DND-41 (cell line): ENCODE results near the gene FERD3L.

Experiments used
- ATAC-seq: fragments of 200-7000 bp; cut with Tn5 transposase; 3 replicates; pipeline ENCODE4 v1.9.1; 2021; ENCODE audit warnings: low read depth; ENCODE audit not compliant: insufficient read depth
- DNase-seq: peaks from one replicate; pipeline ENCODE4 v3.0.0-alpha.2; 2020
- H2AFZ ChIP-seq: 2 replicates; pipeline ENCODE4 v1.6.0; 2012; ENCODE audit warnings: low read depth, low read length
- H3K27ac ChIP-seq: 2 replicates; pipeline ENCODE4 v1.5.1; 2012; ENCODE audit warnings: low read length, inconsistent platforms
- H3K27me3 ChIP-seq: fragments of 200-600 bp; sonication (generic); 2 replicates; pipeline ENCODE4 v1.6.0; 2012; ENCODE audit warnings: low read length, mild to moderate bottlenecking, inconsistent platforms; ENCODE audit not compliant: insufficient read depth, poor library complexity
- H3K36me3 ChIP-seq: 2 replicates; pipeline ENCODE4 v1.5.1; 2012; ENCODE audit warnings: low read length, inconsistent platforms; ENCODE audit not compliant: insufficient read depth
- H3K4me1 ChIP-seq: 2 replicates; pipeline ENCODE4 v1.5.1; 2012; ENCODE audit warnings: mild to moderate bottlenecking, low read length; ENCODE audit not compliant: insufficient read depth
- H3K4me2 ChIP-seq: 2 replicates; pipeline ENCODE4 v1.6.0; 2012; ENCODE audit warnings: mild to moderate bottlenecking, moderate library complexity, low read length, inconsistent platforms; ENCODE audit not compliant: insufficient read depth
- H3K4me3 ChIP-seq, 2 experiments: fragments of 200-600 bp in 1 of 2; shearing (Covaris generic) in 1 of 2; 2 replicates each; pipeline ENCODE4 v1.5.1; 2012 to 2016; ENCODE audit warnings: inconsistent platforms in 2 of 2, low read length in 2 of 2, mild to moderate bottlenecking in 2 of 2, low read depth in 1 of 2, moderate library complexity in 1 of 2
- H3K79me2 ChIP-seq: 2 replicates; pipeline ENCODE4 v1.6.0; 2012; ENCODE audit warnings: low read length, inconsistent platforms; ENCODE audit not compliant: insufficient read depth
- H3K9ac ChIP-seq: 2 replicates; pipeline ENCODE4 v1.6.0; 2012; ENCODE audit warnings: low read depth, mild to moderate bottlenecking, inconsistent platforms, low read length, moderate library complexity
- H3K9me3 ChIP-seq: 2 replicates; pipeline ENCODE4 v1.5.1; 2012; ENCODE audit warnings: low read length, moderate library complexity, mild to moderate bottlenecking, inconsistent platforms; ENCODE audit not compliant: insufficient read depth, severe bottlenecking
- H4K20me1 ChIP-seq: 2 replicates; pipeline ENCODE4 v1.6.0; 2012; ENCODE audit warnings: low read length; ENCODE audit not compliant: insufficient read depth
- EZH2 ChIP-seq: IDR thresholded peaks from 3 replicates; pipeline ENCODE4 v1.6.1; 2012; ENCODE audit warnings: borderline replicate concordance, low read depth, mild to moderate bottlenecking, moderate library complexity, low read length, inconsistent platforms; ENCODE audit not compliant: severe bottlenecking
- TF ChIP-seq, protein P1 (sequence below): IDR thresholded peaks from 2 replicates; pipeline ENCODE4 v1.5.1; 2012; ENCODE audit warnings: borderline replicate concordance, low read length, moderate library complexity, mild to moderate bottlenecking; ENCODE audit not compliant: poor library complexity, severe bottlenecking; ENCODE audit errors: extremely low read depth

FERD3L gene

DNA sequence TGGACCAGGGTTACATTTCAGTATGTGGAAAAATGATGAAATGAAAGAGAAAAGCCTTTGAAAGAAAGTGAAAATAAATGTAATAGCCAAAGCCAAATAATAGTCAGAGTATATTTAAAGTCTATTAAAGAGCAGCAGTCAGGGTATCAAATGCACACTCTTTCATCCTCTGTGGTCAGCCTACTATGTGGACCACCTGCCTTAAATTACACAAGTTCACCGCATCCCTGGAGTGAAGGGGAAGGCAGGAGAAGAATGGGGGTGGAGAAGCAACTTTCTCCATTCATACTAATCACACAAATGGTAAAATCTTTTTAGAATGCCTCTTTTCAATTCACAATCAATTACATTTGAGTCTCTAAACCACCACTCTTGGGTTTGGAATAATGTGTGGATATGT is 43.7 kb downstream of the FERD3L start:
- H3K36me3 ChIP-seq: no peaks in the 10 kb centered on the region
- H3K4me1 ChIP-seq: no peaks in the 10 kb centered on the region
- ATAC-seq (no peak), DNase-seq (no peak)
- H2AFZ ChIP-seq: no peak overlapping the region
- no peak overlapping the region for H3K27ac ChIP-seq
- no peak overlapping the region for H3K4me3 ChIP-seq
- no peak overlapping the region for H3K4me2 ChIP-seq
- H3K27me3 ChIP-seq: no peaks in the 10 kb centered on the region
- TF ChIP-seq, protein P1, sequence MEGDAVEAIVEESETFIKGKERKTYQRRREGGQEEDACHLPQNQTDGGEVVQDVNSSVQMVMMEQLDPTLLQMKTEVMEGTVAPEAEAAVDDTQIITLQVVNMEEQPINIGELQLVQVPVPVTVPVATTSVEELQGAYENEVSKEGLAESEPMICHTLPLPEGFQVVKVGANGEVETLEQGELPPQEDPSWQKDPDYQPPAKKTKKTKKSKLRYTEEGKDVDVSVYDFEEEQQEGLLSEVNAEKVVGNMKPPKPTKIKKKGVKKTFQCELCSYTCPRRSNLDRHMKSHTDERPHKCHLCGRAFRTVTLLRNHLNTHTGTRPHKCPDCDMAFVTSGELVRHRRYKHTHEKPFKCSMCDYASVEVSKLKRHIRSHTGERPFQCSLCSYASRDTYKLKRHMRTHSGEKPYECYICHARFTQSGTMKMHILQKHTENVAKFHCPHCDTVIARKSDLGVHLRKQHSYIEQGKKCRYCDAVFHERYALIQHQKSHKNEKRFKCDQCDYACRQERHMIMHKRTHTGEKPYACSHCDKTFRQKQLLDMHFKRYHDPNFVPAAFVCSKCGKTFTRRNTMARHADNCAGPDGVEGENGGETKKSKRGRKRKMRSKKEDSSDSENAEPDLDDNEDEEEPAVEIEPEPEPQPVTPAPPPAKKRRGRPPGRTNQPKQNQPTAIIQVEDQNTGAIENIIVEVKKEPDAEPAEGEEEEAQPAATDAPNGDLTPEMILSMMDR: no peak
- no peak for TF ChIP-seq EZH2
- no peak overlapping the region for H3K9ac ChIP-seq
- no peaks in the 10 kb centered on the region for H4K20me1 ChIP-seq
- peaks cover 4% of the 10 kb centered on the region for H3K9me3 ChIP-seq
- no peaks in the 10 kb centered on the region for H3K79me2 ChIP-seq

DNA sequence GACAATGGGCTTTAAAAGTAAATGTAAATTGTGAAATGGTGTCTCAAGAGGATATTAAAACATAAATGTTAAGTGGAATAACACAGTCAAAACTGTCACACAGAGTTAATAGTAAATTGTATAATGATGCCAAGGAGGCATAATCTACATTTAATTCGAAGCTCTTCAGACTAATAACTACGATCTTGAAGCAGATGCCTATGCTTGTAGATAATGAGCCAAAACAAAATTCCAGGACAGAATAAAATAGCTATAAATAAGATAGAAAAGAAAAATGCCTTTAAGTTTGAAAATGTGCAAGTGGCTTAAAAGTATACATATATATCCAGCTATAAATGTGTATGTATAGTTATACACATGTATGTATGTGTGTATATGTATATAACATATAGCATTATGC is 45.3 kb downstream of the FERD3L start:
- DNase-seq (no peak), ATAC-seq (no peak)
- Histone ChIP-seq H2AFZ (no peak overlapping the region), H3K9ac (no peak overlapping the region), H4K20me1 (no peaks in the 10 kb centered on the region), H3K27ac (no peak overlapping the region), H3K4me1 (no peaks in the 10 kb centered on the region), H3K4me2 (no peak overlapping the region), H3K9me3 (no peaks in the 10 kb centered on the region), H3K4me3 (no peak overlapping the region), H3K79me2 (no peaks in the 10 kb centered on the region), H3K36me3 (no peaks in the 10 kb centered on the region), H3K27me3 (no peaks in the 10 kb centered on the region)
- no peak for TF ChIP-seq EZH2
- TF ChIP-seq, protein P1: no peak

DNA sequence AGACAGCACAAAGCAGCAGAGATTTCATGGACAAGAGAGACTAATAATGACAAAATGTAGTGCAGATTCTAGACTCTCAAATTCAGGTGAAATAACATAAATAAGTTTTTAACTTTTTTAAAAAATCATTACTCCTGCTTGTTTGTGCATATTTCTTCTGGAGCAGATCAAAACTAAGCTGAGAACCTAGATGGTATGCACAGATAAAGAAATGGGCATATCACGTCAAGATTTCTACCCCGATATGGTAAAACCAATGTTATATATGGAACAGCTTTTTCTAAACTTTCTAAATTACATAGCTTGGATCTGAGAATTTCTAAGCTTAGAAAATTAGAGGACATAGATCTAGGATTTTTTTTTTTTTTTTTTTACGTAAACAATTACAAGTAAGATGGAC is 46.0 kb downstream of the FERD3L start:
- H4K20me1 ChIP-seq: no peaks in the 10 kb centered on the region
- DNase-seq (no peak), ATAC-seq (no peak)
- H2AFZ ChIP-seq: no peak overlapping the region
- H3K4me1 ChIP-seq: no peaks in the 10 kb centered on the region
- no peaks in the 10 kb centered on the region for H3K27me3 ChIP-seq
- H3K36me3 ChIP-seq: no peaks in the 10 kb centered on the region
- no peak overlapping the region for H3K4me2 ChIP-seq
- TF ChIP-seq EZH2: no peak
- TF ChIP-seq, protein P1: no peak
- H3K27ac ChIP-seq: no peak overlapping the region
- H3K9me3 ChIP-seq: no peaks in the 10 kb centered on the region
- H3K9ac ChIP-seq: no peak overlapping the region
- no peaks in the 10 kb centered on the region for H3K79me2 ChIP-seq
- H3K4me3 ChIP-seq: no peak overlapping the region

DNA sequence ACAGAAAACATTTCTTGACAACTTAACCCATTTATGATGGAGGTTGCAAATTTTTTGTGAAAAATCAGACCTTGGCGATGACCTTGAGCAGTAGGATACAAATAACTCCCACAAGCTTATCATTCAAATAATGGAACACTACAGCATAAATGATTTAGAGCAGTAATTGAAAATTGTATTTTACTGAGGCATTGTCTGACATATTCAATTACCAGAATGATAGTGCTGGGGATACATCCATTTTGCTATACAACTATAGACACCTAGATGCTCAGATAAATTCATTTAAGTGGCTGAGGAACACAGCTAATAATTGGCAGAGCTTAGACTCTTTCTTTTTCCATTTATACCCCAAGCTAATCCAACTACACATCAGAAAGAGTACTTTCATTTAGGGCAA is 46.7 kb downstream of the FERD3L start:
- no peak overlapping the region for H3K9ac ChIP-seq

More for the DNA sequence above, 46.7 kb downstream of the FERD3L start:
- no peak overlapping the region for H3K4me3 ChIP-seq
- TF ChIP-seq EZH2: no peak
- TF ChIP-seq, protein P1: no peak
- no peaks in the 10 kb centered on the region for H4K20me1 ChIP-seq
- H3K9me3 ChIP-seq: no peaks in the 10 kb centered on the region
- H3K27me3 ChIP-seq: no peaks in the 10 kb centered on the region
- H3K79me2 ChIP-seq: no peaks in the 10 kb centered on the region
- ATAC-seq: no peak
- no peak overlapping the region for H3K27ac ChIP-seq
- H3K4me1 ChIP-seq: no peaks in the 10 kb centered on the region
- no peak overlapping the region for H2AFZ ChIP-seq
- no peak overlapping the region for H3K4me2 ChIP-seq
- DNase-seq: no peak
- no peaks in the 10 kb centered on the region for H3K36me3 ChIP-seq
